GM19239 (cell line): ENCODE data around the gene PAX1.

Source experiments
- DNase-seq: peaks from one replicate; pipeline ENCODE4 v3.0.0; 2011; ENCODE audit warnings: low spot score; ENCODE audit not compliant: insufficient read length
- FAIRE-seq: peaks from 2 replicates; lab custom pipeline; 2011; peaks lifted over from hg19 to GRCh38; lab: Jason Lieb, UNC

PAX1 gene

DNA sequence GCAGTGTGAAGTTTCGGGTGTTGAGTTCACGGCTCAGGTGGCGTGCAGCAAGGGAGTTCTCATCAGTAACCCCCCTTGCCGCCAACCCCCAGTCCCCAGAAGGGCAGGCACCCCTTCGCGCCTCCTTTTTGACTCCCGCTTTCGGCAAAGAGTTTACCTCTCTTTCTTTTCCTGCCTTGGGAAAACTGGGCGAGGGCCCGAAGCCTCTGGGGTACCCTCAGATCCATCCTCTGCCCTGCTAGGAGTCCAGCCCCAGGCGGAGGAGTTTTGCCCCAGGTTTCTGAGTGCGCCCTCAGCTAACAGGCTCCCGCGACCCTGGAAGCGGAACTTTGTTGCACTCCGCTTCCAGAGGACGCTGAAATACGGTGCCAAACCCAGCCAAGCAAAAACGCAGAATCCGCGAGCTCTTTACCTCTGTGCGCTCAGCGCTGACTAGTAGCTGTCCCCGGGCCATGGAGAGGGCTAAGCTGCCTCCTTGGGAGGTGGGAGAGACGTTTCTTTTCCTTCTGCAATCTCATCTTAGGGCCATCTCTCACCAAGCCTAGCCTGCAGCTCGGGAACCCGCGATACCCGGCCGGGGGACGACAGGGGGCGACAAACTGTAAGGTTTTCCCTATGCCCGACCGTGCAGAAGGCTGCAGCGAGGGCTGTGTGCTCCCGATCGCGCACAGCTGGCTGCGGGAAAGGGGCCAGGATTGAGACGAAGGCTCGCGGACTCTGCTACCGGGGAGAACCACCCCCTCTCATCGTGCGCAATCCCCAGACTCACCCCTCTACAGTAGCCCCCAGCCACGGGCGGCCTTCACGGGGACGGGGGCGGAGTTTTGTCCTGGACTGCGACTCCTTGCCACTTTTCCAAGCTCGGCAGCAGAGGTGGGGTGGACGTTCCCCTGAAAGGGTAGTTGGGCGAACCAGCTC lies 2.7 kb upstream of the PAX1 start:
- DNase-seq, result no peak
- no peak for FAIRE-seq

DNA sequence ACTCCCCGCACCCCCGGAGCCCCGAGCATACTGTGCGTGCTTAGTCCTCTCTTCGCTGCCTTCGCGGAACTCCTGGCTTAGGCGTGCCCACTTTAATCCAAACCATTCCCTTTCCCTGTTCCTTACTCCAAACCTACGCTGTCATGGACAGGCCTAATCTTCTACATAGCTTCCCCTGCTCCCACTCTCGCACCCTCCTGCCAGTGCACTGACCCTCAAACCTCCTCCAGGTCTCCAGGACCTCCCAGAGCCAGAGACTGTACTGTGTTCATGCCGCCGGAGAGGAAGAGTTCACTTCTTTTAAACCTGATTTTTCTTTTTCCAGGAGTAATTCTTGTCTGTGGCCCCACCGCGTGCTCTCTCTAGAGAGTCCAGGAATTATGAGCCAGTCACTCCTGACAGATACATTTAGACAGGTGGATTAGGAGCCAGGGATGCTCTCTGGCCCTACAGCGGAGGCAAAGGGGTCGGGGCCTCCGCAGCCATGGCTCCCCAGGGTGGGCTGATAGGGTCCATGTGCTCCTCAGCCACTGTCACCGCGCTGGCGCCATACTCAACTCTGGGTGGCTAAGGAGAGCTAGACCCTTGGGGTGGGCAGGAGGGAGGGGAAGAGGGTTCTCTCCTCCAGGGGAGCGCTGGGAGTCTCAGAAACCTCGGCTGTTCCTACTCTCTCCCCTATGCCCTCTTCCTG lies 1.6 kb upstream of the PAX1 start:
- DNase-seq, result no peak
- no peak for FAIRE-seq

DNA sequence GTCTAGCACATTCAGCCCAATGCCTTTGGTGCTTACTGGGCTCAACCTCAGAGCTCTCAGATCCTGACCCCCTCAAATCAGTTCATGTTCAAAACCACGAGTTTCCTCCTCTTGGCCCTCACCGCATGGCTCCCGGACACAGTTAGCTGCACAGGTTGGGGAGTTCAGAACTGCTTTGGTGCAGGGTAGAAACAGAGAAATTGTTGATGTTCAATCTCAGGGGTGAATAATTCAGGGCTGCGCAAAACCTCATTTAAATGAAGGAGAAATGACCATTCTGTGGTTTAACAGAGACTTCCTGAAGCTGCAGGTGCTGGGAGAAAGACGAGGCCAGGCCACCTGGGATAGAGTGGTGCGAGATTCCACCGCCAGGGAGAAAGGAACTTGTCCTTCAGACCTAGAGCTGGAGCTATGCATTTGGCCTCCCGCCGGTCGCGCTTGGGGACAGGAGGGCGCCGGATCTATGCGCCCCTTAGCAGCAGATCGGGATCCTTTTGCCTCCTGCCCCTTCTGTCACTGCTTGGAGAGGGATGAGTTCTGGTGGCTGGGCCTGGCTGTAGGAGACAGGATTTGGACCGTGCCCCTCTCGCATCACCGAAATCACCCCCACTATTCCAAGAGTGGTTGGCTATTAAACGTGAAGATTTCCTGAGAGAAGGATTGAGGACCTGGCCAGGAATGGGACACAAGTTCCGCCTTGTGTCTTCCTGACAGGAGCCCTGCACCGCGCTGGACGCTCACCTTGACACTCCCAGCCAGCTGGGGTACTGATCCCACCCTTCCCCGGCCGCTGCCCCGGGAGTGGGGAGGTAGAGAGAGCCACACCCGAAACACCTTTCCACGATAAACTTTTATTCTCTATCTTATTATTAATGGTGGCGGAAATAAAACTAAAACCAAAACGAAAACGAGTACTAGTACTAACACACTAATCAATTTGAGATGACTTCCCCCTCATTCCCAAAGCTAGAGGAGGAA lies 767 bp upstream of the PAX1 start:
- FAIRE-seq (no peak), DNase-seq (no peak)

DNA sequence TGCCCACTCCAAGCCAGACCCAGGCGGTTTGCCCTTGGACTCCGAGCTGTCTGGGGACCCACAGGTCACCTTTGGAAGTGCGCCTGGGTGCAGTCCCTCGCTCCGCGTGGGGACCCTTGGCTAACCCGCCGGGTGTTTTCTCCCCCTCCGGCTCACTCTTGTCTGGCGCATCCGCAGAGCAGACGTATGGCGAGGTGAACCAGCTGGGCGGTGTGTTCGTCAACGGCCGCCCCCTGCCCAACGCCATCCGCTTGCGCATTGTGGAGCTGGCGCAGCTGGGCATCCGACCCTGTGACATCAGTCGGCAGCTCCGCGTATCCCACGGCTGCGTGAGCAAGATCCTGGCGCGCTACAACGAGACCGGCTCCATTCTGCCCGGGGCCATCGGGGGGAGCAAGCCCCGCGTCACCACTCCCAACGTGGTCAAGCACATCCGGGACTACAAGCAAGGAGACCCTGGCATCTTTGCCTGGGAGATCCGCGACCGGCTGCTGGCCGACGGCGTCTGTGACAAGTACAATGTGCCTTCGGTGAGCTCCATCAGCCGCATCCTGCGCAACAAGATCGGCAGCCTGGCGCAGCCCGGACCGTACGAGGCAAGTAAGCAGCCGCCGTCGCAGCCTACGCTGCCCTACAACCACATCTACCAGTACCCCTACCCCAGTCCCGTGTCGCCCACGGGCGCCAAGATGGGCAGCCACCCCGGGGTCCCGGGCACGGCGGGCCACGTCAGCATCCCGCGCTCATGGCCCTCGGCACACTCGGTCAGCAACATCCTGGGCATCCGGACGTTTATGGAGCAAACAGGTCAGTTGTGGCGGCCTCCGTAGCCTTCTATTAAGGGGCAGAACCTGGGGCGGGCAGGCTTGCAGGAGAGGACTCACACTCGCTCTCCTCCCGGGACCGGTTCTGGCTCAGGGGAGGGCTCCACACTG lies 1.1 kb downstream of the PAX1 start:
- no peak for FAIRE-seq
- DNase-seq, result no peak

DNA sequence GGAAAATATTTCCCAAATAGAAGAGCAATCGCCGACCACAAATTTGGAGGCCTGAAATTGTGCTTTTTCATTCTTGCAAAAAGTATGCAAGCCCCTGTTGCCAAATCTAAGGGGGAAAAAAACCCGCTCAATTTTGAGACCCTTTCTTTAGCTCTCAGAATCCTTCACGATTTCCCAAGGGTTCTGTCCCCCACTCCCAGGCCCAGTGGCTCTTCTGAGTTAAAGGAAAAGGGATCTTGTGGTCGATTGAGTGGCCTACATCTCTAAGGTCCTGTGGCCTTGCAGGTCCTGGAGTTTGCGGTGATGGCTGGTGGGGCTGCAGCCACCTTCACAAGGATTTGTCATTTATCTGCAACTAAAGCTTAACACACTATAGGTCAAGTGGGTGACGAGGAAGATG lies 1.8 kb downstream of the PAX1 start:
- DNase-seq (no peak), FAIRE-seq (no peak)

DNA sequence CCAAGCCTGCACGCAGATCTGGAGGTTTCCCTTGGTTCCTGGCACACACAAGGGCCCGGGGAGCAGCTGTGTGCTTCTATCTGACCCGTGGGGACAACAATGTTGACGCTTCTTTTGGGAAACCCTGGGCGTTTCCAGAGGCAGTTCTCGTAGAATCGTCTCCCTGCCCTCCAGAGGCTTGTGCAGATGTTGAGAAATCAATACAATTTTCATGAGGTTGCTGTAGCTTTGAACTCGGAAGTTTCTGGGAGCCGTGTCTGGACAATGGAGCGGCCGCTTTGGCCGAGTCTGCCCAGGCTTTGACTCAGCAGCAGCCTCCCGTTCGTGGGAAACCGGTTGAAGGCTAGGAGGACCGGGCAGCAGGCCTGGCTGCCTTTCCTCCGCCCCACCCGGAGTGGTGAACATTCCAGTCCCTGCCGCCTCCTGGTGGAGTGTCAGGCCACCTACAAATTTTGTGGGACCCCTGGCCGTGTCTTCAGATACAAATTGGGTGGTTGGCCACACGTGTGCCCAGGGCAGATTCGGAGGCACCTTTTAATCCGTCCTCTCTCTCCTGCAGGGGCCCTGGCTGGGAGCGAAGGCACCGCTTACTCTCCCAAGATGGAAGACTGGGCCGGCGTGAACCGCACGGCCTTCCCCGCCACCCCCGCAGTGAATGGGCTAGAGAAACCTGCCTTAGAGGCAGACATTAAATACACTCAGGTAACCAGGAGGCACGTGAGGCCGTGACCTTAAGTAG lies 2.7 kb downstream of the PAX1 start:
- DNase-seq (no peak), FAIRE-seq (no peak)

DNA sequence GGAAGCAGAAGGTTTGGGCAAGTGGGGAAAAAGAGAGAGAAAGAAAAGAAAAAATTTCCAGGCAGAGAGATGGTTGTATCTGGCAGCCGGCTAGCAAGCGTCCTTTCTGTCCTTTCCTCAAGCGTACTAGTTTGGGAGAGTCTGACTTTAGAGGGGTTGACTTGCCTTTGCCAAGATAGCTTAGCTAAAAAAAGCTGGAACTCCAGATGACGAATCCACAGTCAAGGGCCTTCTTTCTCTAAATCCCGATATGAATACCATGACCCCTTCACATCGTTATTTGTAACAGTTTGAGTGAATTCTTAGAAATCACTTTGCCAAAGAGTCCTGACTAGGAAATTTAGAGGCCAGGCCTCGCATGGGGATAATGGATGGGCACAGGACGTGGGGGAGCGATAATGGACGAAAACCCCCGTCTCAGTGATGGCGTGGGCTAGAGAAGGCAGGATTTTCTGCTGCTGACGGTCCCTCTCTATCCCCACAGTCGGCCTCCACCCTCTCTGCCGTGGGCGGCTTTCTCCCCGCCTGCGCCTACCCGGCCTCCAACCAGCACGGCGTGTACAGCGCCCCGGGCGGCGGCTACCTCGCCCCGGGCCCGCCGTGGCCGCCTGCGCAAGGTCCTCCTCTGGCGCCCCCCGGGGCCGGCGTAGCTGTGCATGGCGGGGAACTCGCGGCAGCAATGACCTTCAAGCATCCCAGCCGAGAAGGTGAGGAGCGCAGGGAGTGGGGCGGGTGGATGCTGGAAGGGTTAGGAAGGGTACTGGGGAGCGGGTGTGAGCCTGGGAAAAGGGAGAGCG lies 3.5 kb downstream of the PAX1 start:
- DNase-seq (no peak), FAIRE-seq (no peak)

DNA sequence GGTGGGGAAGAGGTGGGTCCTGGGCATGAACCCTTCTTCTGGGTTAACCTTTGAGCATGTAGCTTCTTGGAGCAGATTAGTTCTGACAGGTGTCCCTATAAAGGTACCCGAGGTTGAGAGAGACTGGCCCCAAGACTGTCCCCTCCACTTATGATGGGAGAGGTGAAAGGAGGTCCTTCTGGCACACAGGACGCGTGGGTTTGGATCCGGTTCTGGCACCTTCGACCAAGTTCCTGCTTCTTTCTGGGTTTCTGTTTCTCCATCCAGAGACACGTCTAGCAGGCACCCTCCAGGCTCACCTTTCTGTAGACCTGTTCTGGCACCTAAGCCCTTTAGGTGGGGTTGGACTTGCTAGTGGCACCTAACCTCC lies 4.1 kb downstream of the PAX1 start:
- DNase-seq (no peak), FAIRE-seq (no peak)

DNA sequence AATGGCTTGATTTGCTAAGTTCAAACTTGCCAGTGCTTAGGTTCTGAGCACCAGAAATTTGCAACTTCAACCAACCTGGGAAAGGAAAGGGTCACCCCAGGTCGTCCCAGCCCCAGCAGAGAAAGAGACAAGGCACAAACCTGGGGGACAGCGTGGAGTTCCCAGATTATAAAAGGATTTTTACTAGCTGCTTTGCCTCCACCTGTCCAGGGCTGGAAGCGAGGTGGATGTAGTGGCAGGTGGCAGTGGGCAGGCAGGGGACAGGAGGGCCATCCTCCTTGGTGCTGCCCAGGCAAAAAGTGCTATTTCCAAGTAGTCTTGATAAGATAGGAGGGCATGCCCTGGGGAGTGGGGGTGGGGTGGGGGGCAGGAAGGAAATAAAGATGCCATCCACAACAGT lies 4.9 kb downstream of the PAX1 start:
- no peak for FAIRE-seq
- no peak for DNase-seq

DNA sequence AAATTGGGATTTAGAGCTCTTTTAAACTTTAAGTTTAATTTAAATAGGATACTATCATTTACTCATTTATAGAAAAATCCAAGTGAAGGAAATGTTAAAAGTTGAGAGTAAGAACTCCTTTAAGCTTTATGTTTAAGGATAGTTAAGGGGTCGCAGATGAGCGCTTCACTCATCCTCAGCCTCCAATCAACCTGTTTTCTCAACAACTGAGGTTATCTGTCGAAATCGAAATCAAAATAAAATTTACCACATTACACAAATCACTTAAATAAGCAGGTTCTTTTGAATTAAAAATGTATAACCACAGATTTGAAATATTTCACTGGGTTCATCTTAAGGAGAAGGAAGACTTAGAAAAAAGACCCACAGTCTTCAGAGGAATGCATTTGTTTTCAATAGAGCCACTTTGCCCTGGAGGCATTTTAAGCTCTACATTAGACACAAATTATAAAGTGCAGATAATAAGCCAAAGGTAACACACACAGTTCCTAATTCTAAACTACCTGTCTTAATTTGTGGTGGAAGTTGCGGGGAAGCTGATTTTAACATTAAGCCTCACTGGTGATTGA lies 5.5 kb downstream of the PAX1 start:
- DNase-seq, result no peak
- no peak for FAIRE-seq

DNA sequence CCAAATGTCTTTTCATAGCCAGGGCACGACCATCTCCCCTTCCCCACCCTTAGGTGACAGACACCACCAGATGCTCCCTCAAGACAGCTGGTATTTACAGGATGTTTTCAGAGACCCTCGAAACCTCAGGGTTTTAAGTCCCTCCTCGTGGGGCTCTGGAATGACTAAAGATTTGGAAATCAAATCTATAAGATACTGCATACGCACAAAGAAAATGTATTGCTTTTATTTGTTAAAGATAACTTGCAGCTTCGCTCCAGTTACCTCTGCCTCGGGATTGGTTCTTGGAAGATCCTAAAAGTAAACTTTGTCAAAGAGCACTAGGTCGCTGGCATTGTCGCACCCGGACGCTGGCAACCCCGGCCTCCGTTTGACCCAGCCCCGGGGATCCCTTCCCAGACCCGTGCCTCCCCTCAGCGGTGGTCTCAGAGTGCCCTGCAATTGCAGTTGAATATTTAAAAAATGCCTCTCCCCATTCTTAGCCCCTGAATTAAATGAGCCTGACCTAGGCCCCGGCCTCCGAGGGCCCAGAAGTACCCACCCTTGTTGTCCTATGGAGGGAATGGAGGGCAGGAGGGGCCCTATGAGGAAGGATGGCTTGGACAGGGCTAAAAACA lies 7.1 kb downstream of the PAX1 start:
- FAIRE-seq (no peak), DNase-seq (no peak)

DNA sequence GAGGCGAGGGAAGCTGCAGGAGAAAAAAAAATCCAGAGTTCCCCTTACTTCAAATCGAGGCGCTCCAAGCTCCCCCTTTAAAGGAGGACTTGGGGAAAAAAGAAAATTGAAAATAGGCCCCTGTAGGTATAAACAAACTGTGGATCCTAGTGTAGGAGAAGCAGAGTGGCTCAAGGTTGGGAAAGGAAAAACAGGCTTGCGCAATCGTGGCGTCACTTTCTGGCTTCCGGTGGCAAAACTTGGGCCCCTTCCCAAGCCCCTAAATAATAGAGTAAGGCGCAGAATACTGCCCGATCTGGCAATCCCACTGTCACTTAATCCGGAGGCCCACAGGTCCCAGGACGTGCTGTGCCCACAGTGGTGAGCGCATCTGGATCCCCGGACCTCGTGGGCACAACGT lies 8.0 kb downstream of the PAX1 start:
- DNase-seq (no peak), FAIRE-seq (no peak)

DNA sequence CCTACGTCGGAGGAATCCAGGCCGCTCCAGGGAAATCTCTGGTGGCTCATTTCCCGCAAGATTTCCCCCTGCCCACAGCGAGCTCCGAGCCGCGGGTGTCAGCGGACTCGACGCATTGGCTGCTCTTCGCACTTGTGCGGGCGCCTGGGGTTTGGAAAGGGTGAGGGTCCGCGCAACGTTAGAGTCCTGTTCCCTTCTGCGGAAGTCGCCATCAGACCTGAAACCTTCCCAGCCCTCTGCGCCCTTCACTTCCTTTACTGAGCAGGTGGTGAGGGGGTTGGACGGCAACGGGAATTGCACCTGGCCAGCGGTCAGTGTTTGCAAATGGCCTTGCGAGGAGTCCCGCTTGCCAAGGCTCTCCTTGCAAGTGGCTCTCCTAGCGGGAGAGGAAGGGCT lies 8.4 kb downstream of the PAX1 start:
- DNase-seq, result no peak
- FAIRE-seq, result no peak

DNA sequence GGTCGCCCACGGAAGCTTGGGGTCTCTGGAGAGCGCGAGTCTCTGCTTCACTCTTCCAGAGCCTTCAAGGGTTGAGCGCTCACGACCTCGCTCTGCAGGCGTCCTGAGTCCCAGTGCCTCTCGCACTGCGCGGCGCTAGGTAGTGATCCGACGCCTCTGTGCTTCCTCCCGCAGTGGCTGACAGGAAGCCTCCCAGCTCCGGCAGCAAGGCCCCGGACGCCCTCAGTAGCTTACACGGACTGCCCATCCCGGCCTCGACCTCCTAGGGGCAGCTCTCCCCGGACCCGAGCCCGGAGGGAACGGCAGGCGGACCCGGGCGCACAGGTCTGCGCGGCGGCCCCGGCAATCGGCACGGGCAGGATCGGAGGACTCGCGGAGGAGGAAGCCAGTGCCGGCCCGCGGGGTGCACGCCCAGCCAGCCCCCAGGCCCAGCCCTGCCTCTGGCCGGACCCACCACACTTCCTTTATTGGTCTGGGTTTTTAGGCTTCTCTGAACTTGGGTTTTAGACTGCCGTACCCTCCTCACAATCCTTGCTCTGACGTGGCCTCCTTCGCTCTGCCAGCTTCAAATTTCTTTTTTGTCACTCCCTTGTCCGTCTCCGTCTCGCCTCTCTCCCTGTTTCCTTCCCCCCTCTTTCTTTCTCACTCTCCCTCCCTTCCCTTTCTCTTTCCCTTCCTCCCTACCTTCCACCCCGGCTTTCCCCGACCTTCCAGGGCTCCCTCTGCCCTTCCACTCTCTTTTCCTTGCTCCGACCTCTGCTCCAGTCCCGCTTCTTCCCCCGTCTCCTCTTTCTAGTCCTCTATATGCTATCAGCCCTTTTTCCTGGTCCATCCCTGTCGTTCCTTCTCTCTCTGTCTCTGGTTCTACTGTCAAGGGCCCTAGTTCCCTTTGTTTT lies 9.1 kb downstream of the PAX1 start:
- FAIRE-seq (no peak), DNase-seq (no peak)

DNA sequence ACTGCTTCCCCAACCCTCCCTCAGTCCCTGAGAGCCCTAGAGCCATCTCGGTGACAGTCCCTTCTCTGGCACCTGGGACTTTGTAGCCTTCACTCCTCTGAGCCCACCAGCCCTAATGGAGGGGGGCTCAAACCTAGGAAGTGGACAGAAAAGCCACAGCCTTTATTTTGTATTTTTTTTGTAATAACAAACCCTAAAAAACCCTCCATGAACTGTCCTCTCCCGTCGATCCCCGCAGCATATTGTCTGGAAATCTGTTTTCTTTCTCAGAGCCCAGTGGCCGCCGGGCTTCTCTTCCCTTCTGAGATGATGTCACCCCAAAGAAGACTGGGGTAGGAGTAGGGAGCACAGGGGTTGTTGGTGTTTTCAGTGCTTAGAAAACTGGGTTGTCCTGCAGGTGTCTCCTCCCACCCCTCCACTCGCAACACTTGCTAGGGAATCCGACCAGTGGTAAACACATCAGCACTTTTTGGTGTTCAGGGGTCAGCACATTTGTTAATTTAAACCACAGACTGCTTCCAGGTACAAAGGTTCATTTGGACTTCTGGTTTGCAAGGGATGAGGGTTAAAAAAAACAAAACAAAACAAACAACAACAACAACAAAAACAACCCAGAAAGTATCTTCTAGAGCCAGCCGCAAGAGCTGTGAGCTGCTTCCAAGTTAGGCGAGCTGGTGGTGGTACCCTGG lies 9.9 kb downstream of the PAX1 start:
- no peak for FAIRE-seq
- no peak for DNase-seq
